Measurements from ENCODE around the gene CYP2E1. TPM values are rescaled to one million over a fixed set of nuclear protein-coding genes. Genes with fewer than 3 reads are reported as not detected.

The CYP2E1 gene
- total and polyA plus RNA-seq, 10 of the 15 experiments (the other 5 are each of a cell fraction or from before 2014, with no cell fraction given), result 0.09 to 1.9 (median 0.28) TPM; not detected in 3

DNA sequence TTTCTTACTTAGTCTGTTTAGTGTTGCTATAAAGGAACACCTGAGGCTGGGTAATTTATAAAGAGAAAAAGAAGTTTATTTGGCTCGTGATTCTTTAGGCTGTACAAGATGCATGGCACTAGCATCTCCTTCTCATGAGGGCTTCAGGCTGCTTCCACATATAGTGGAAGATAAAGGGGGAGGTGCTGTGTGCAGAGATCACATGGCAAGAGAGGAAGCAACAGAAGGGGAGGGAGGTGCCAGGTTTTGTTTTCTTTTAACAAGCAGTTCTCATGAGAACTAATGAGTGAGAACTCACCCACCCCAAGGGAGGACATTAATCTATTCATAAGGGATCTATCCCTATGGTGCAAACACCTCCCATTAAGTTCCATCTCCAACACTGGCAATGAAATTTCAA lies 17.3 kb downstream of the CYP2E1 start:
- H3K9ac ChIP-seq (ENCODE audit: control insufficient read depth, insufficient read depth, low read length), result no peak overlapping the region
- no peaks in the 10 kb centered on the region for H3K36me3 ChIP-seq (ENCODE audit: control insufficient read depth in 2 of 2, insufficient read depth in 2 of 2, low read length in 1 of 2)
- H2AFZ ChIP-seq (ENCODE audit: control insufficient read depth, low read depth, low read length), result no peak overlapping the region
- no peaks in the 10 kb centered on the region for H4K20me1 ChIP-seq (ENCODE audit: control insufficient read depth, insufficient read depth)
- H3K4me3 ChIP-seq, result no peak overlapping the region
- H3K79me2 ChIP-seq (ENCODE audit: control insufficient read depth, insufficient read depth, low read length), result no peaks in the 10 kb centered on the region
- ATAC-seq (no peak), DNase-seq (ENCODE audit: low read depth, low spot score) (no peak), FAIRE-seq (no peak)
- H3K4me1 ChIP-seq (ENCODE audit: control insufficient read depth, insufficient read depth, low read length), result no peaks in the 10 kb centered on the region
- in situ Hi-C loops (cut with MboI), result no loop called here
- H3K9me3 ChIP-seq (replicated peaks; ENCODE audit: control insufficient read depth, insufficient read depth, low read length), result no peaks in the 10 kb centered on the region; the same call in 2 of the 3 replicates
- RAD21 ChIA-PET (ENCODE audit: unreplicated experiment), result no interaction called here
- SMC1A ChIA-PET (ENCODE audit: uncharacterized antibody, unreplicated experiment), result no interaction called here
- WGBS (ENCODE audit: insufficient coverage, insufficient replicate concordance, low lambda C conversion rate, missing lambda C conversion rate), result 0% methylated on average over 1 of the region's 1 CpG
- CTCF ChIA-PET, result no interaction called here
- H3K27ac ChIP-seq (ENCODE audit: control insufficient read depth, insufficient read depth), result no peak overlapping the region
- no peak overlapping the region for H3K4me2 ChIP-seq (ENCODE audit: control insufficient read depth, insufficient read depth)
- POLR2A ChIA-PET, result no interaction called here
- BruUV-seq (replicated peaks), result no TSS peak
- no peak for TF ChIP-seq NFYB (IDR thresholded peaks at IDR 0.05; ENCODE audit: insufficient read depth, low read depth, low read length)
- TF ChIP-seq TARDBP (IDR thresholded peaks at IDR 0.05; ENCODE audit: borderline replicate concordance), result no peak
- TF ChIP-seq USF2 (IDR thresholded peaks at IDR 0.05; ENCODE audit: borderline replicate concordance, low read depth, low read length), result no peak
- TF ChIP-seq POLR2AphosphoS2 (IDR thresholded peaks at IDR 0.05; ENCODE audit: low read depth, low read length), result no peak
- TF ChIP-seq IKZF1 (conservative IDR thresholded peaks at IDR 0.05), result no peak
- TF ChIP-seq GABPA (IDR thresholded peaks at IDR 0.05; ENCODE audit: low read depth), result no peak
- TF ChIP-seq CBFB (IDR thresholded peaks at IDR 0.05; ENCODE audit: low read depth), result no peak
- TF ChIP-seq MXI1 (IDR thresholded peaks at IDR 0.05; ENCODE audit: low read depth, low read length), result no peak
- no peak for TF ChIP-seq NKRF (conservative IDR thresholded peaks at IDR 0.05)
- TF ChIP-seq CBX3 (IDR thresholded peaks at IDR 0.05; ENCODE audit: borderline replicate concordance, low read depth), result no peak
- TF ChIP-seq RCOR1 (conservative IDR thresholded peaks at IDR 0.05; ENCODE audit: low read depth, low read length), result no peak
- TF ChIP-seq IRF5 (IDR thresholded peaks at IDR 0.05; ENCODE audit: borderline replicate concordance), result no peak
- TF ChIP-seq IKZF2 (IDR thresholded peaks at IDR 0.05), result no peak
- no peak for TF ChIP-seq JUND (IDR thresholded peaks at IDR 0.05; ENCODE audit: low read depth, low read length)
- TF ChIP-seq SMAD5 (IDR thresholded peaks at IDR 0.05; ENCODE audit: low read depth), result no peak
- TF ChIP-seq PAX8 (IDR thresholded peaks at IDR 0.05), result no peak
- no peak for TF ChIP-seq CBX5 (IDR thresholded peaks at IDR 0.05; ENCODE audit: low read depth)
- intact Hi-C loops (cut with micrococcal nuclease; ENCODE audit: unreplicated experiment), result no loop called here
- H3K27me3 ChIP-seq (replicated peaks in 1 of 2; ENCODE audit: control insufficient read depth in 2 of 2, insufficient read depth in 2 of 2, low read length in 1 of 2), result no peaks in the 10 kb centered on the region

Data from GM12878 (cell line).